PC-3 (cell line): ENCODE results near the gene TMEM229B. TPM values are rescaled to one million over a fixed set of nuclear protein-coding genes. Genes with fewer than 3 reads are reported as not detected.
A peak's percentile ranks its signal among the peaks of the same experiment; 100 is the strongest.

Experiments
- ATAC-seq: fragments of 200-7000 bp; cut with Tn5 transposase; 2 replicates; pipeline ENCODE4 v1.9.1; 2020; ENCODE audit warnings: mild to moderate bottlenecking, moderate library complexity
- BruUV-seq: library from RNA; stranded (reverse); fragments of 400-500 nt; replicated peaks from 2 replicates; lab custom pipeline; 2021; lab: Mats Ljungman, UMichigan
- CTCF ChIA-PET: fragments of 300-600 bp; sonication (Branson Sonifier 250); formaldehyde crosslinking; loops from one replicate; lab custom pipeline; 2022; ENCODE audit warnings: antibody characterized with exemption; lab: Charles Lee
- POLR2A ChIA-PET: fragments of 300-600 bp; sonication (Branson Sonifier 250); formaldehyde crosslinking; loops from one replicate; lab custom pipeline; 2022; ENCODE audit warnings: antibody characterized with exemption; ENCODE audit not compliant: unreplicated experiment; lab: Charles Lee
- DNase-seq: peaks from one replicate; pipeline ENCODE4 v3.0.0-alpha.2; 2015
- H2AFZ ChIP-seq: fragments of 300-600 bp; sonication (generic); 2 replicates; pipeline ENCODE4 v1.6.0; 2016; ENCODE audit warnings: antibody characterized with exemption, low read length
- H3F3A ChIP-seq: fragments of 300-600 bp; sonication (generic); one replicate; pipeline ENCODE4 v1.6.0; 2017; ENCODE audit warnings: antibody characterized with exemption, low read length, control low read depth, mild to moderate bottlenecking; ENCODE audit not compliant: unreplicated experiment
- H3K27ac ChIP-seq: fragments of 300-600 bp; sonication (generic); 2 replicates; pipeline ENCODE4 v1.5.1; 2016; ENCODE audit warnings: mild to moderate bottlenecking, low read length
- H3K27me3 ChIP-seq: fragments of 300-600 bp; sonication (generic); 2 replicates; pipeline ENCODE4 v1.6.1; 2016; ENCODE audit warnings: low read length, mixed read lengths
- H3K36me3 ChIP-seq: fragments of 300-600 bp; sonication (generic); 2 replicates; pipeline ENCODE4 v1.6.1; 2016; ENCODE audit warnings: low read depth, mixed run types, low read length, mixed read lengths
- H3K4me1 ChIP-seq: fragments of 300-600 bp; sonication (generic); 2 replicates; pipeline ENCODE4 v1.5.1; 2016; ENCODE audit warnings: low read length; ENCODE audit not compliant: insufficient read depth
- H3K4me2 ChIP-seq: fragments of 300-600 bp; sonication (generic); 2 replicates; pipeline ENCODE4 v1.6.0; 2016; ENCODE audit warnings: low read length
- H3K4me3 ChIP-seq: fragments of 300-600 bp; sonication (generic); 2 replicates; pipeline ENCODE4 v1.5.1; 2016; ENCODE audit warnings: mild to moderate bottlenecking, low read length, mixed read lengths
- H3K79me2 ChIP-seq: fragments of 300-600 bp; sonication (generic); 2 replicates; pipeline ENCODE4 v1.6.1; 2017; ENCODE audit warnings: low read length, mixed read lengths
- H3K9ac ChIP-seq: fragments of 300-600 bp; sonication (generic); 2 replicates; pipeline ENCODE4 v1.6.0; 2016; ENCODE audit warnings: mild to moderate bottlenecking, low read length
- H3K9me2 ChIP-seq: fragments of 300-600 bp; sonication (generic); replicated peaks from 2 replicates; pipeline ENCODE4 v1.6.1; 2016; ENCODE audit warnings: mixed run types, low read length, mixed read lengths
- H3K9me3 ChIP-seq: fragments of 300-600 bp; sonication (generic); 2 replicates; pipeline ENCODE4 v1.6.1; 2016; ENCODE audit warnings: low read length, mixed read lengths
- H4K20me1 ChIP-seq: fragments of 300-600 bp; sonication (generic); 2 replicates; pipeline ENCODE4 v1.6.1; 2016; ENCODE audit warnings: low read length, mixed read lengths
- EZH2 ChIP-seq: fragments of 300-600 bp; sonication (generic); IDR thresholded peaks from one replicate; pipeline ENCODE4 v1.6.1; 2017; ENCODE audit warnings: antibody characterized with exemption, mild to moderate bottlenecking, low read length; ENCODE audit not compliant: unreplicated experiment
- EZH2phosphoT487 ChIP-seq: fragments of 300-600 bp; sonication (generic); IDR thresholded peaks from 2 replicates; pipeline ENCODE4 v1.6.1; 2018; ENCODE audit warnings: mild to moderate bottlenecking, antibody characterized with exemption, low read length, borderline replicate concordance
- intact Hi-C: fragments of 100-400 bp; cut with micrococcal nuclease; formaldehyde crosslinking; loops from 2 replicates; pipeline ENCODE4 v1.9.0; 2023
- total RNA-seq: library from RNA; depleted of rRNA; stranded (reverse); fragments of >200 nt; gene quantifications from 2 replicates; pipeline ENCODE4 v1.2.3, GENCODE V29; 2014
- TF ChIP-seq, protein P1 (sequence below): fragments of 300-600 bp; sonication (generic); conservative IDR thresholded peaks from 2 replicates; pipeline ENCODE4 v1.5.1; 2017; ENCODE audit warnings: antibody characterized with exemption, low read depth, mild to moderate bottlenecking, low read length

Gene TMEM229B
- total RNA-seq, 1 experiment from 2014 or later = not detected

DNA sequence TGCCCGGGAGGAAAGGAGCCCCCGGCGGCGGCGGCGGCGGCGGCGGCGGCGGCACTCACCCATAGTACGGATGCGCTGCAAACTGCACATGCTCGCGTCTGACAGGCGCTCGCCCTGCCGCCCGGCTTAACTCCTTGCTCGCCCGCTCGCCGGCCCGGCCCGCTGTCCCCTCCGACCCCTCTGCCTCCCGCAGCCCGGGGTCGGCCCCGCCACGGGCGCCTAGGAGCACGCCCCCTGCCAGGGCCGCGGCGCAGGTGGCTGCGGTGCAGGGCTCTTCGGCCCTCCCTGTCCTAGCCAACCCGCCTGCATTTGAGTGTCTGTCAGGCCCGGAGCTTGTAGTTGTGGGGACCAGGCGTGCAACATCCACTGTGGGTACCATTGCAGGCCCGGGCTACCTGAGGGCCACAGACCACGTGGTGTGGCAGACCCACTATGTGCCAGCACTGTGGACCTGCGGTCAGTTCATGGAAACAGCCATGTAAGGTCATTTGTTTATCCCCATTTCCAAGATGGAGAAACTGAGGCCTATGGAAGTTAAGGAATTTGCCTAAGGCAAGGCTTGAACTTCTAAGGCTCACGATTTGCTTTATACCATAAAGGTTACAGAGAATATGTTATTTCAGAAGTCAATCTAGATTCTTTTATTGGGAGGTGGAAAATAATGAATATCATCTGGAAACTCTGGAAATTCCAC lies 27.0 kb upstream of the TMEM229B start:
- no TSS peak for BruUV-seq
- no peak overlapping the region for H3K9ac ChIP-seq
- no peaks in the 10 kb centered on the region for H3K9me3 ChIP-seq
- no peaks in the 10 kb centered on the region for H3F3A ChIP-seq
- peak overlapping the region; percentile 85 for H3K4me2 ChIP-seq
- intact Hi-C loops = no loop called here
- CTCF ChIA-PET = no interaction called here
- no peaks in the 10 kb centered on the region for H3K79me2 ChIP-seq
- H3K27ac ChIP-seq = no peak overlapping the region
- DNase-seq = peak; percentile 30
- peaks cover 11% of the 10 kb centered on the region; the same call in 1 of the 2 replicates for H3K27me3 ChIP-seq
- TF ChIP-seq EZH2 (no peak), EZH2phosphoT487 (no peak)
- TF ChIP-seq, protein P1, sequence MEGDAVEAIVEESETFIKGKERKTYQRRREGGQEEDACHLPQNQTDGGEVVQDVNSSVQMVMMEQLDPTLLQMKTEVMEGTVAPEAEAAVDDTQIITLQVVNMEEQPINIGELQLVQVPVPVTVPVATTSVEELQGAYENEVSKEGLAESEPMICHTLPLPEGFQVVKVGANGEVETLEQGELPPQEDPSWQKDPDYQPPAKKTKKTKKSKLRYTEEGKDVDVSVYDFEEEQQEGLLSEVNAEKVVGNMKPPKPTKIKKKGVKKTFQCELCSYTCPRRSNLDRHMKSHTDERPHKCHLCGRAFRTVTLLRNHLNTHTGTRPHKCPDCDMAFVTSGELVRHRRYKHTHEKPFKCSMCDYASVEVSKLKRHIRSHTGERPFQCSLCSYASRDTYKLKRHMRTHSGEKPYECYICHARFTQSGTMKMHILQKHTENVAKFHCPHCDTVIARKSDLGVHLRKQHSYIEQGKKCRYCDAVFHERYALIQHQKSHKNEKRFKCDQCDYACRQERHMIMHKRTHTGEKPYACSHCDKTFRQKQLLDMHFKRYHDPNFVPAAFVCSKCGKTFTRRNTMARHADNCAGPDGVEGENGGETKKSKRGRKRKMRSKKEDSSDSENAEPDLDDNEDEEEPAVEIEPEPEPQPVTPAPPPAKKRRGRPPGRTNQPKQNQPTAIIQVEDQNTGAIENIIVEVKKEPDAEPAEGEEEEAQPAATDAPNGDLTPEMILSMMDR = no peak
- H3K4me1 ChIP-seq = peaks cover 8% of the 10 kb centered on the region; the same call in 1 of the 2 replicates
- peak overlapping the region; percentile 79 for H2AFZ ChIP-seq
- H3K36me3 ChIP-seq = no peaks in the 10 kb centered on the region
- peak overlapping the region; percentile 83 for H3K4me3 ChIP-seq
- POLR2A ChIA-PET = no interaction called here
- no peaks in the 10 kb centered on the region for H4K20me1 ChIP-seq
- H3K9me2 ChIP-seq = no peaks in the 10 kb centered on the region
- peak; percentile 68 for ATAC-seq

DNA sequence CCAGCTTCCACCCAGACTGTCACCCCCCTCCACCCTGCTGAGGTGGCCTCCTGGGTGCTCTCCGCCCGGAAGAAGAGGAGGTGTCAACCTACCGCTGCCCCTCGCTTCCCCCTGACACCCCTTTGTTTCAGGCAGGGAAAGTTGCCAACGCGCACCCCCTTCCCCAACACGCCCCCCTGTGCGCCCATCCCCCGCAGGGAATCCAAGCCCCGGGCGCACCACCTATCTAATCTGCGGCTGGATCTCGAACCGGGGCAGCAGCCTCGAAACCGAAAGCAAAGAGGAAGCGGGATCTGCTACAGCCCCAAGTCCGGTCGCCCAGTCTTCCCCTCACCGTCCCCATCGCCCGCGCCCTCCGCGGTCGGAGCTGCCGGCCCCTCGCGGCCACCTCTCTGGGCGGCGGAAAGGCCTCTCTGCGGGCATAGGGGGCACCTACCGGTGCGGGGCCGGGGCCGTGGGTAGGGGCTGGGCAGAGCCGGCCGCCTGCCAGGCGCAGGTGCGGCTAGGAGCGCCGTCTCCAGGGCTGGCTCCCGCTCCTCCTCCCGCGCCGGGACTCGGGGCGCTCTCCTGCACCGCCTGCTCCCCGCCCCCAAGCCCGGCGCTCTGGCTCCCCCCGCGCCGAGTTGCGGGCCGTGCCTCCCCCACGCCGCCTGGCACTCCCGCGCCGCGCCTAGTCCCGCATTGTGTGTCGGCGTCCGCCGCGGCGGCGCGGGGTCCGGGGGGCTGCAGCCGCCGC lies 26.3 kb upstream of the TMEM229B start:
- Histone ChIP-seq H3K9me2 (no peaks in the 10 kb centered on the region), H3K4me3 (peak overlapping the region; percentile 83), H3K79me2 (no peaks in the 10 kb centered on the region), H3K4me1 (peaks cover 8% of the 10 kb centered on the region; the same call in 1 of the 2 replicates), H2AFZ (peak overlapping the region; percentile 79), H3K27ac (no peak overlapping the region), H3K9ac (peak overlapping the region; percentile 28; the same call in 1 of the 2 replicates), H3K4me2 (peak overlapping the region; percentile 85), H3K27me3 (peaks cover 10% of the 10 kb centered on the region; the same call in 1 of the 2 replicates), H3K36me3 (no peaks in the 10 kb centered on the region), H3K9me3 (no peaks in the 10 kb centered on the region), H4K20me1 (no peaks in the 10 kb centered on the region), H3F3A (no peaks in the 10 kb centered on the region)
- ChIA-PET CTCF (no interaction called here), POLR2A (no interaction called here)
- TF ChIP-seq, protein P1 = no peak
- TF ChIP-seq EZH2 = no peak
- TF ChIP-seq EZH2phosphoT487 = no peak
- DNase-seq = peak; percentile 35
- BruUV-seq = no TSS peak
- intact Hi-C loops = loop anchor here (5.0 kb wide), 1 partner anchor 88 kb away; no protein-coding TSS in a partner anchor
- peak; percentile 61 for ATAC-seq
